Karpas-422 (cell line): ENCODE data around the gene EBF3. TPM values are rescaled to one million over a fixed set of nuclear protein-coding genes. Genes with fewer than 3 reads are reported as not detected.

Experiments
- DNase-seq: peaks from one replicate; pipeline ENCODE4 v3.0.0-alpha.2; 2015
- H2AFZ ChIP-seq: fragments of 200-600 bp; sonication (generic); 2 replicates; pipeline ENCODE4 v1.6.1; 2014; ENCODE audit warnings: antibody characterized with exemption, low read length, mixed read lengths
- H3K27ac ChIP-seq: fragments of 200-600 bp; sonication (generic); 2 replicates; pipeline ENCODE4 v1.5.1; 2014; ENCODE audit warnings: mild to moderate bottlenecking, low read length, moderate library complexity
- H3K27me3 ChIP-seq: fragments of 200-600 bp; sonication (generic); 2 replicates; pipeline ENCODE4 v1.6.1; 2014; ENCODE audit warnings: low read length, mixed read lengths
- H3K36me3 ChIP-seq: fragments of 200-600 bp; sonication (generic); 2 replicates; pipeline ENCODE4 v1.6.1; 2014; ENCODE audit warnings: low read length, mixed read lengths; ENCODE audit not compliant: insufficient read depth
- H3K4me1 ChIP-seq: fragments of 200-600 bp; sonication (generic); 2 replicates; pipeline ENCODE4 v1.6.1; 2014; ENCODE audit warnings: mild to moderate bottlenecking, low read length, mixed read lengths
- H3K4me2 ChIP-seq: fragments of 200-600 bp; sonication (generic); 2 replicates; pipeline ENCODE4 v1.6.1; 2014; ENCODE audit warnings: low read length, low read depth, mild to moderate bottlenecking; ENCODE audit not compliant: poor library complexity, severe bottlenecking
- H3K4me3 ChIP-seq: fragments of 200-600 bp; sonication (generic); 2 replicates; pipeline ENCODE4 v1.5.1; 2014; ENCODE audit warnings: mild to moderate bottlenecking, antibody characterized with exemption, low read length, mixed read lengths
- H3K79me2 ChIP-seq: fragments of 200-600 bp; sonication (generic); 2 replicates; pipeline ENCODE4 v1.6.1; 2014; ENCODE audit warnings: mild to moderate bottlenecking, low read length, mixed read lengths
- H3K9ac ChIP-seq: fragments of 200-600 bp; sonication (generic); 2 replicates; pipeline ENCODE4 v1.6.0; 2014; ENCODE audit warnings: low read length
- H3K9me2 ChIP-seq: fragments of 200-600 bp; sonication (generic), shearing (Covaris generic); replicated peaks from 2 replicates; pipeline ENCODE4 v1.6.0; 2014; ENCODE audit warnings: mild to moderate bottlenecking, low read length, moderate library complexity; ENCODE audit not compliant: insufficient read depth
- H3K9me3 ChIP-seq: fragments of 300-700, 200-600 bp; sonication (generic); 2 replicates; pipeline ENCODE4 v1.6.1; 2014; ENCODE audit warnings: low read length, mixed read lengths
- H4K20me1 ChIP-seq: fragments of 200-600 bp; sonication (generic); 2 replicates; pipeline ENCODE4 v1.6.1; 2014; ENCODE audit warnings: mild to moderate bottlenecking, antibody characterized with exemption, low read length, low read depth; ENCODE audit not compliant: insufficient read depth
- total RNA-seq: library from RNA; depleted of rRNA; stranded (reverse); fragments of >200 nt; shearing (Covaris generic); gene quantifications from 2 replicates; pipeline ENCODE4 v1.2.3, GENCODE V29; 2014; ENCODE audit warnings: low replicate concordance

Gene EBF3
- total RNA-seq, 1 experiment from 2014 or later: not detected

DNA sequence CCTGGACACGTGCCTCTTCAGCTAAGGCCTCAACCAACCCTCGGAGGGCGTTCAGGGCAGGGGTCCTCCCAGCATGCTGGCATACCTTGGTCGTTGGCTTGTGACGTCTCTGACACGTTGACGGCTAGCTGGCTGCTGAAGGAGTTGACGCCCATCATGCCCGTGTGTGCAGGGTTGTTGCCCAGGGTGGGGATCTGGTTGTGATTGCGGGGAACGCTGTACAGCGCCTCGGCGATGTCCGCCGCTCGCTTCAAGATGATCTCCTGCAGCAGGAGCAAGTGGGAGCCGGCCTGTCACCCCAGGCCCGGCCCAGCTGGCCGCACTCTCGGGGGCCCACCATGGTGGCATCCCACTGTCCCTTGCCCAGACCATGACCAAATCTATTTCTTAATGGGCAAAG is 122.0 kb downstream of the EBF3 start:
- Histone ChIP-seq H3K9me2 (no peaks in the 10 kb centered on the region), H4K20me1 (no peaks in the 10 kb centered on the region), H3K27ac (no peak overlapping the region), H3K4me1 (no peaks in the 10 kb centered on the region), H3K9ac (no peak overlapping the region), H2AFZ (no peak overlapping the region), H3K4me2 (no peak overlapping the region), H3K4me3 (no peak overlapping the region), H3K27me3 (no peaks in the 10 kb centered on the region), H3K9me3 (no peaks in the 10 kb centered on the region), H3K36me3 (no peaks in the 10 kb centered on the region), H3K79me2 (no peaks in the 10 kb centered on the region)
- DNase-seq: no peak

- Histone ChIP-seq H3K9ac (no peak overlapping the region), H3K4me2 (no peak overlapping the region), H3K36me3 (no peaks in the 10 kb centered on the region), H4K20me1 (no peaks in the 10 kb centered on the region), H3K79me2 (no peaks in the 10 kb centered on the region), H3K9me3 (no peaks in the 10 kb centered on the region), H3K27ac (no peak overlapping the region), H2AFZ (no peak overlapping the region), H3K4me3 (no peak overlapping the region), H3K27me3 (no peaks in the 10 kb centered on the region), H3K9me2 (no peaks in the 10 kb centered on the region), H3K4me1 (no peaks in the 10 kb centered on the region)
- no peak for DNase-seq
Measured at GRCh38 chr10:129841590-129841989, 122.5 kb downstream of the EBF3 start.

DNA sequence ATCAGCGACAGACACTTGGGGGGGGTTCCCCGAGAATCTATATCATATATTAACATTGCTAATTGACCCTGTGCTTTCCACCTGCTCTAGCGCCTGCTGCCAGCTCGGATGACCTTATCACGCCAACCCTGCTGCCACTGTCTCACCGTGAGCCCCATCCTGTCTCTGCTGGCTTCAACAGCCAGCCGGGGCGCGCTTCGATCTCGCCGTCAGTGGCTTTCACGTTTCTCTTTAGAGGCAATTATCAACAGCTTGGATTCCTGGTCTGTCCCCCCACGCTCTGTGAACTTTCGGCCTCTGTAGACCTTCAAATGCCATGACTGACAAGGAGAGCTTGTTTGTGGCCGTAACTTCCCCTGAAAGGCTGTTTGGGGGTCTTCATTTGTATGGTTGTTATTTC is 123.0 kb downstream of the EBF3 start:
- Histone ChIP-seq H3K4me2 (no peak overlapping the region), H3K27me3 (no peaks in the 10 kb centered on the region), H3K9me3 (no peaks in the 10 kb centered on the region), H3K4me1 (no peaks in the 10 kb centered on the region), H3K4me3 (no peak overlapping the region), H3K9me2 (no peaks in the 10 kb centered on the region), H3K36me3 (no peaks in the 10 kb centered on the region), H4K20me1 (no peaks in the 10 kb centered on the region), H3K9ac (no peak overlapping the region), H3K79me2 (no peaks in the 10 kb centered on the region), H3K27ac (no peak overlapping the region), H2AFZ (no peak overlapping the region)
- DNase-seq: no peak

DNA sequence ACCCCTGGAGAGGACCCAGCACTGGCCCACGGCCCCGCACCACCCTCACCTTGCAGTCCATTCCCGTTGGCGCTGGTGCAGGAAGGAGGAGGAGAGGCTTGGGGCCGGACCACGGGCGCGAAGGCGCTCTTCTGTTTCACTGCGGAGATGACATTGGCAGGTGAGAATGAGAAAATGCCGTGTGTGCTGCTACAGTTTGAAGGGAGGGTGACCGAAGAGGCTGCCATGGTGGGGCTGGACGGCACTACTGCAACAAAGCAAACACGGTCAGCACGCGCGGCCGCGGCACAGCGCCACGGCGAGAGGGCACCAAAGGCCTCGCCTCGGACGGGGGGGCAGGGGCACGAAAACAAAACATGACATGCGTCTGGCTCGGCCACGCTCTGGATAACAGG is 123.9 kb downstream of the EBF3 start:
- Histone ChIP-seq H3K4me3 (no peak overlapping the region), H3K9me2 (no peaks in the 10 kb centered on the region), H3K9me3 (no peaks in the 10 kb centered on the region), H2AFZ (no peak overlapping the region), H3K36me3 (no peaks in the 10 kb centered on the region), H3K79me2 (no peaks in the 10 kb centered on the region), H3K27me3 (no peaks in the 10 kb centered on the region), H3K9ac (no peak overlapping the region), H3K27ac (no peak overlapping the region), H3K4me2 (no peak overlapping the region), H4K20me1 (no peaks in the 10 kb centered on the region), H3K4me1 (no peaks in the 10 kb centered on the region)
- no peak for DNase-seq

DNA sequence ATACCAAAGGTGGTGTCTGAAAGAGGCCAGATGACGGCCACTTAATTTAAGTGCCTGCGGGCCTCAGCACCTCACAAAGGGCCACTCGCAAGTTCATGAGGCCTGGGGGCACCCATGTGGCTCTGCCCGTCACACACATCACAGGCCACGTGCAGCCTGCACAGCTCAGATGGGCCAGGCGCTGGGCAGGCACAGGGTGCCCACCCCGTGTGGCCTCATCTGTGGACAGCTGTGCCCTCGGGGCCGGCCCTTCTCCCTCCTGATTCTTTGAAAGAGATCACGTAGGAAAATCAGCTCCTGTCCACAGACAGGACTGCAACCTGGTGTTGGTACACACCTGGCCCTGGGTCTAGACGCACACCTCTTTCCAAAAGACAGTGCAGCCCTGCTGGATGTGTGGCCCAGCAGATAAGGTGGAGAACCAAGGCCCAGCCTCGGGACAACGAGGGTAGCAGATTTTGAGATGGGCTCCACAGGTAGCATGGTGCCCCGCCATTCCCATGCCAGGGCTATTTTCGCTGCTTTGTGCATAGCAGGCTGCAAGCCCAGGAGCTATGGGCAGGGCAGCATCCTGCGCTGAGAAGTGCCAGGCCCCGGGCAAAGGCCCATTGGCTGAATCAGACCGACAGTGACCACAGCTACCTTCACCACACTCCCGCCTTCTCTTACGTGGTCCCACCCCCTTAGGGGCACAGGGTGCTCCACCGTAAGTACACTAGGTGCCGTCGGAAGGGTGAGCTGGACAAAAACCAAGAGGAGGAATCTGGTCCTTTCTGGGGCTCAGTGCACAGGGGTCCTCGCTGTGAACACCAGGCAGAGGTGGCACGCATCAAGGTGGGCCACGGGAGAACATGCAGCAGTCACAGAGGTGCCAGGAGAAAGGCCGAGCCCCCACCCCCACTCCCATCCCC is 124.5 kb downstream of the EBF3 start:
- H3K27me3 ChIP-seq: no peaks in the 10 kb centered on the region
- no peak overlapping the region for H2AFZ ChIP-seq
- H3K4me3 ChIP-seq: no peak overlapping the region

GRCh38 chr10:129838794-129839193 is 125.3 kb downstream of the EBF3 start:
- H3K79me2 ChIP-seq: no peaks in the 10 kb centered on the region
- no peaks in the 10 kb centered on the region for H3K27me3 ChIP-seq
- no peaks in the 10 kb centered on the region for H3K36me3 ChIP-seq
- H4K20me1 ChIP-seq: no peaks in the 10 kb centered on the region
- no peaks in the 10 kb centered on the region for H3K9me3 ChIP-seq
- no peak overlapping the region for H3K4me2 ChIP-seq
- H3K27ac ChIP-seq: no peak overlapping the region
- H3K9me2 ChIP-seq: no peaks in the 10 kb centered on the region
- H2AFZ ChIP-seq: no peak overlapping the region
- no peaks in the 10 kb centered on the region for H3K4me1 ChIP-seq
- no peak overlapping the region for H3K9ac ChIP-seq
- no peak for DNase-seq
- no peak overlapping the region for H3K4me3 ChIP-seq

More for the DNA sequence above, 124.5 kb downstream of the EBF3 start:
- no peaks in the 10 kb centered on the region for H3K9me3 ChIP-seq
- H3K4me1 ChIP-seq: no peaks in the 10 kb centered on the region
- no peaks in the 10 kb centered on the region for H4K20me1 ChIP-seq
- H3K4me2 ChIP-seq: no peak overlapping the region
- no peak for DNase-seq
- no peak overlapping the region for H3K9ac ChIP-seq
- no peaks in the 10 kb centered on the region for H3K79me2 ChIP-seq
- no peaks in the 10 kb centered on the region for H3K9me2 ChIP-seq
- H3K36me3 ChIP-seq: no peaks in the 10 kb centered on the region
- no peak overlapping the region for H3K27ac ChIP-seq

DNA sequence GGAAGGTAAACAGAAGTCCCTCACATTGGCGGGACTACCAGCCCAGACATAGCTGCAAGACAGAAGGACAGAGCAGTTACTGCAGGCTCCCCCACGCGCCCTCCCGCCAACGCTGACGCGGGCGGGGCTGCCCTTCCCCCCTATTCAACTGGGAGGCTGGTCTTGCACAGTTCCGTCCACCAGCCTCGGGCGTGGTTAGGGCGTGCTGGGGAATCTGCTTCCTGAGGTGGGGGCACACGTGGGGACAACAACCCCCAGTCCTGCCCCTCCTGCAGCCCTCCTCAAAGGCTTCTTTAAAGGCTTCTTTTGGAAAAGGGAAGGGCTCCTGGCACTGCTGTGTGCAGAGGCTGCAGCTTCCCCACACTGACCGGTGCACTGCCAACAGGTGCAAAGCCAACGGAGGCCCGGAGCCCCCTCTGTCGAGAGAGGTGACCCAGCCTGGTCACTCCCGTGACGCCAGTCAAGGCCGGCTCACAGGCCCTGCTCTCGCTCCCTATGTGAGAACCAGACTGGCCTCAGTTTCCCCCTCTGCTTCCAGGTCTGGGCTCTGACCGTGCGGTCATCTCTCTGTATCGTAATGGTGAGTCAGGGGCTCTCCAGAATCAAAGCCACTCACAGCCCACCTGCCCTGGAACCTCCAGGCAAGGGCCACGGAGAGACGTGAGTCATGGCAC is 126.0 kb downstream of the EBF3 start:
- H3K4me3 ChIP-seq: no peak overlapping the region
- H3K27me3 ChIP-seq: no peaks in the 10 kb centered on the region

DNA sequence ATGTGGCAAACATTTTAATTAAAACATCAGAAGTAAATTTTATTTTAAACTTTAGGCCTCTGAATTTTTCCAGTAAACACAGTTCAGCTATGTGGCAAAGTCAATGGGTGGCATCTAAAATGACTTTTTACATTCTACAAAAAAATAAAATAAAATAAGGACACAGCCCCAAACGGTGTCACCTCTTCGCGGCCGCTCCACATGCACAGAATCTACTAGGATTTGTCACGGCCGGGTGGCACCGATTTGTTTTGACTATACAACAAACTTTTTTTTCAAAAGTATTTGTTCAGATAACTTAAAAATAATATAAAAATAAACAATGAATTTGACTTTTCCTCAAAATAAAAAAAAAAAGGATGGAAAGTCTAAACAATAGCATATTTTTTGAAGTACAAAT is 127.8 kb downstream of the EBF3 start:
- H3K27ac ChIP-seq: no peak overlapping the region
- H4K20me1 ChIP-seq: no peaks in the 10 kb centered on the region
- H3K36me3 ChIP-seq: no peaks in the 10 kb centered on the region
- no peaks in the 10 kb centered on the region for H3K9me2 ChIP-seq
- H3K79me2 ChIP-seq: no peaks in the 10 kb centered on the region
- H2AFZ ChIP-seq: no peak overlapping the region
- H3K4me1 ChIP-seq: no peaks in the 10 kb centered on the region
- no peaks in the 10 kb centered on the region for H3K9me3 ChIP-seq
- no peaks in the 10 kb centered on the region for H3K27me3 ChIP-seq
- no peak overlapping the region for H3K9ac ChIP-seq
- no peak overlapping the region for H3K4me3 ChIP-seq
- no peak overlapping the region for H3K4me2 ChIP-seq
- no peak for DNase-seq

More for the DNA sequence above, 126.0 kb downstream of the EBF3 start:
- Histone ChIP-seq H2AFZ (no peak overlapping the region), H3K79me2 (no peaks in the 10 kb centered on the region), H3K4me2 (no peak overlapping the region), H3K9me2 (no peaks in the 10 kb centered on the region), H4K20me1 (no peaks in the 10 kb centered on the region), H3K9me3 (no peaks in the 10 kb centered on the region), H3K4me1 (no peaks in the 10 kb centered on the region), H3K36me3 (no peaks in the 10 kb centered on the region), H3K9ac (no peak overlapping the region), H3K27ac (no peak overlapping the region)
- no peak for DNase-seq
